Kidney (tissue), 14 donors: Measurements from ENCODE around the gene GLCCI1. TPM values are rescaled to one million over a fixed set of nuclear protein-coding genes. Genes with fewer than 3 reads are reported as not detected.

Source experiments
- DNase-seq, 5 donors: peaks; one replicate each; pipeline ENCODE4 v3.0.0-alpha.2; 2013 to 2020
- FAIRE-seq: peaks from 2 replicates; lab custom pipeline; 2012; peaks lifted over from hg19 to GRCh38; lab: Jason Lieb, UNC
- H3K27ac ChIP-seq, 2 donors: one replicate each; pipeline ENCODE4 v1.7.0; 2013; ENCODE audit warnings: low read depth in 2 of 2, low read length in 2 of 2, inconsistent platforms in 1 of 2
- H3K27me3 ChIP-seq: one replicate; pipeline ENCODE4 v1.7.1; 2013; ENCODE audit warnings: low read length, inconsistent platforms; ENCODE audit not compliant: control insufficient read depth, insufficient read depth
- H3K36me3 ChIP-seq, 3 donors: one replicate each; pipeline versions ENCODE4 v1.7.0 to v1.7.1; 2013; ENCODE audit warnings: low read length in 3 of 3, control low read depth in 1 of 3, inconsistent platforms in 1 of 3; ENCODE audit not compliant: insufficient read depth in 3 of 3, control insufficient read depth in 2 of 3
- H3K4me1 ChIP-seq, 3 donors: one replicate each; pipeline versions ENCODE4 v1.7.0 to v1.7.1; 2013; ENCODE audit warnings: low read length in 3 of 3, inconsistent platforms in 1 of 3, low read depth in 1 of 3; ENCODE audit not compliant: control insufficient read depth in 2 of 3, insufficient read depth in 2 of 3
- H3K4me3 ChIP-seq, 3 donors: one replicate each; pipeline versions ENCODE4 v1.7.0 to v1.8.1; 2013; ENCODE audit warnings: low read length in 3 of 3, control low read depth in 1 of 3, inconsistent platforms in 1 of 3
- H3K9ac ChIP-seq, 3 donors: one replicate each; pipeline versions ENCODE4 v1.7.0 to v1.7.1; 2013; ENCODE audit warnings: low read length in 3 of 3, control low read depth in 1 of 3, inconsistent platforms in 1 of 3
- H3K9me3 ChIP-seq, 3 donors: one replicate each; pipeline versions ENCODE4 v1.7.0 to v1.7.1; 2013; ENCODE audit warnings: low read length in 3 of 3, control low read depth in 1 of 3, inconsistent platforms in 1 of 3; ENCODE audit not compliant: control insufficient read depth in 2 of 3, insufficient read depth in 1 of 3
- CTCF ChIP-seq: IDR thresholded peaks from 3 replicates; pipeline ENCODE4 v1.5.1; 2012; ENCODE audit warnings: mild to moderate bottlenecking, moderate library complexity, borderline replicate concordance; ENCODE audit not compliant: insufficient read depth; ENCODE audit errors: extremely low read depth
- intact Hi-C: fragments of 100-400 bp; cut with DNase I; formaldehyde crosslinking; loops from one replicate; pipeline ENCODE4 v1.11.1; 2022
- polyA plus RNA-seq: library from polyadenylated mRNA; stranded (reverse); fragments of 350-450 nt; fragmentation: Illumina TruSeq; extraction: RNeasy Lipid Tissue Mini Kit (QIAGEN cat#74804); gene quantifications from one replicate; pipeline ENCODE4 v1.2.3, GENCODE V29; 2014; ENCODE audit warnings: low read depth, low replicate concordance; ENCODE audit not compliant: insufficient read depth
- total RNA-seq: library from RNA; stranded (reverse); fragmentation: NEBNext Ultra II Directional; extraction: Animal tissue kit (Norgen Biotek cat#: 25700); gene quantifications from one replicate; pipeline ENCODE4 v1.2.1, GENCODE V29; 2021
- donor health status: control.
- donor health status: control.
- donor health status: control.
- donor health status: control.
- donor health status: control.
- donor health status: DM: yes; HTN: yes; CAD: no.
- donor health status: Normal renal cell carcinoma (clear cell type).

GLCCI1 gene
- total and polyA plus RNA-seq, 2 donors from 2014 or later = 3.0 to 25.2 TPM

GRCh38 chr7:7966141-7966734 lies 2.4 kb upstream of the GLCCI1 start:
- no peak for TF ChIP-seq CTCF
- intact Hi-C loops = no loop called here
- no peak for FAIRE-seq
- Histone ChIP-seq H3K4me3 (no peak overlapping the region), H3K27me3 (no peaks in the 10 kb centered on the region), H3K36me3 (no peaks in the 10 kb centered on the region), H3K4me1 (peaks cover 0 to 7% (median 7%) of the 10 kb centered on the region in 3 donors), H3K9me3 (no peaks in the 10 kb centered on the region), H3K27ac (no peak overlapping the region), H3K9ac (no peak overlapping the region)
- no peak for DNase-seq

- intact Hi-C loops = no loop called here
- no peaks in the 10 kb centered on the region for H3K9me3 ChIP-seq
- no peaks in the 10 kb centered on the region for H3K27me3 ChIP-seq
- DNase-seq = no peak
- peak overlapping the region; percentile 63 to 75 (median 68) for H3K9ac ChIP-seq
- TF ChIP-seq CTCF = no peak
- peaks cover 0 to 8% (median 7%) of the 10 kb centered on the region in 3 donors for H3K4me1 ChIP-seq
- peak overlapping the region; percentile 77 to 98 (median 89) for H3K4me3 ChIP-seq
- no peak for FAIRE-seq
- no peaks in the 10 kb centered on the region for H3K36me3 ChIP-seq
- peak overlapping the region; percentile 24 to 40 for H3K27ac ChIP-seq
Measured at GRCh38 chr7:7967886-7968543, 581 bp upstream of the GLCCI1 start.

- H3K9me3 ChIP-seq = no peaks in the 10 kb centered on the region
- H3K27me3 ChIP-seq = no peaks in the 10 kb centered on the region
- TF ChIP-seq CTCF = no peak
- H3K4me1 ChIP-seq = peaks cover 0 to 8% (median 7%) of the 10 kb centered on the region in 3 donors
- intact Hi-C loops = no loop called here
- H3K36me3 ChIP-seq = no peaks in the 10 kb centered on the region
- H3K27ac ChIP-seq = peak overlapping the region; percentile 82 to 85
- H3K9ac ChIP-seq = peak overlapping the region; percentile 12 to 91 (median 83)
- H3K4me3 ChIP-seq = peak overlapping the region; percentile 67 to 86 (median 76)
- DNase-seq = peak; percentile 70 to 86 (median 78)
- FAIRE-seq = no peak
Measured at GRCh38 chr7:7969306-7970236, 975 bp downstream of the GLCCI1 start.
